NCI-H82 treated with DMSO at 0.1 percent for 48 hours (cell line): Measurements from ENCODE around the gene CEBPE.
A peak's percentile ranks its signal among the peaks of the same experiment; 100 is the strongest.

Experiments
- DNase-seq: peaks from one replicate; lab custom pipeline; 2025; ENCODE audit not compliant: unreplicated experiment; lab: John Stamatoyannopoulos, UW

CEBPE gene

DNA sequence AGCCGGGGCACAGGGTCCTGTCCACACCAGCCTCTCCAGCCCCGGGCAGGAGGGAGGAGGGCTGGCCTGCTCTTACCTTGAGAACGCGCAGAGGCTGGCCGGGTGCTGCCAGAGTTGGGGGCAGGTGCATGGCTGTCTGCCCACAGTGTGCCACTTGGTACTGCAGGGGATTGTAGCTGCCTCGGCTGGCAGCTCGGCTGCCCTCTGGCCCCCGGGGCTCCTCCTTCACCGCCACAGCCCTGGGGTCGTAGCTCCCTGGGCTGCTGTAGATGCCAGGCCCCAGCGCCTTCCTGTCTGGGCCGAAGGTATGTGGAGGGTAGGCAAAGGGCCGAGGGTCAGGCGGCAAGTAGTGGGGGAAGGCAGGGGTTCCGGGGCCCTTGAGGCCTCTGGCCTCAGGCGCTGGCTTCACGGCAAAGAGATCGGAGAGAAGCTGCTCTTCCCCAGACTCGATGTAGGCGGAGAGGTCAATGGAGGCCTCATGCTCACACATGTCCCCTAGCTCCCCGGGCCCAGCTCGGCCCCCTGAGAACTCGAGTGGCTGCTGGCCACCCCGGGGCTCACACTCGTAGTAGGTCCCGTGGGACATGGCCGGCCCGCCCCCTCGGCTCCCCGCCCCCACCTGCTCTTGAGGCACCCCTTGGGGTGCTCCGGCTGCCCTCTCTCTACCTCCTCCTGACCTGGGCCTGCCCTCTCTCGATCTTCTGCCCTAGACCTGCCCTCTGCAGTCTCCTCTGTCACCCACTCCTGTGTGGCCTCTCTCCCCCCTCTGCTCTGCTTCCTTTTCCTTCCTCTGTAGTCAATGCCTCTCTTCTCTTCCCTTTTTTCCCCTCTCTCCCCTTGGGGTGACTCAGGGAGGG, at the start of gene CEBPE:
Gene CEBPE, minus strand, starts transcription at position 750 of the 857 bp plus-strand sequence. Its CDS starts 164 bp downstream, at position 586.
- DNase-seq = no peak

DNA sequence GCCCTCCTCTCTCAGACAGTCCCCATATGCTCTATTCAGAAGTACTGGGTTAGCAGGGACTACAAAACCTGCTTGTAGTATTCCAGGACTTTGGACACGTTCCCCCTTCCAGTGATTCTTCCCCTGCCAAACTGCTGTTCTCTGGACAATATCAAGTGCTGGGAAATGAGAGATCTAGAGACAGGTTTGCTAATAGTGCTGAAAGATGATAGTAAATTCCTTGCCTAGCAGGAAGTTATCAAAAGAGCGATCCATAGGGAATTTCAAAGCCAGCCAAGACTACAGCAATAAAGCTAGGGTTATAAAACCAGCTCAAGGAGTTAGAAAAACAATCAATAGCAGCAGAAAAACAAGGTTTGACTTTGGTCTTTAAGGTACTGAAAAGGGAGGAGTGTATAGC, 49.2 kb upstream of the CEBPE start:
- no peak for DNase-seq

GRCh38 chr14:23167116-23167847, 48.2 kb upstream of the CEBPE start:
- peak; percentile 95 for DNase-seq

DNA sequence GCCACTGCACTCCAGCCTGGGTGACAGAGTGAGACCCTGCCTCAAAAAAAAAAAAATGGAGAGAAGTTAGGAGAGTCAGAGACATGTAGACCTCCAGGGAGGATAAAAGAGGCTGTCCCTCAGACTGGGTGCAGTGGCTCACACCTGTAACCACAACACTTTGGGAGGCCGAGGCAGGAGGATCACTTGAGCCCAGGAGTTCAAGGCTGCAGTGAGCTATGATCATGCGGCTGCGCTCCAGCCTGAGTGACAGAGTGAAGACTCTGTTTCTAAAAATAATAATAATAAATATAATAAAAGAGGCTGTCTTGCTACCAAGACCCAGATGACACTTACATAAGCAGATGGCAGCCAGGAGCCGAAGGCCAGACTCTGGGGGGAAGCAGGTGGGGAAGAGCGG, 45.9 kb upstream of the CEBPE start:
- DNase-seq = no peak

DNA sequence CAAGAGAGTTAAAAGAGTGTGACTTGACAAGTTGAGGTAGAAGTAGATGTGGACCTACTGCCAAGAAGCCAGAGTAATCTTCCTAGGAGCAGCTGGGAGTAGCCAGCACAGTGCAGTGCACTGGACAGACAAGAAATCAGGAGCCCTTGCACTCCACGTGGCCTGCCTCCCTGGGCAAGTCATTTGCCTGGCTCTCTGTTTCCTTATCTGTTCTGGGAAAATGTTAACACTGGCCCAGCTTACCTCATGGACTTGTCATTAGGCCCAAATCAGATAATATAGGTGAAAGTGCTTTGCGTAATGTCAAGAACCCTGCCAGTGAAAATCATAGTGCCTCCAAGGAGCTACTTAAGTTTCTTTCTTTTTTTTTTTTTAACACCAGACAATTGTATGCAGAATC, 45.2 kb upstream of the CEBPE start:
- no peak for DNase-seq

DNA sequence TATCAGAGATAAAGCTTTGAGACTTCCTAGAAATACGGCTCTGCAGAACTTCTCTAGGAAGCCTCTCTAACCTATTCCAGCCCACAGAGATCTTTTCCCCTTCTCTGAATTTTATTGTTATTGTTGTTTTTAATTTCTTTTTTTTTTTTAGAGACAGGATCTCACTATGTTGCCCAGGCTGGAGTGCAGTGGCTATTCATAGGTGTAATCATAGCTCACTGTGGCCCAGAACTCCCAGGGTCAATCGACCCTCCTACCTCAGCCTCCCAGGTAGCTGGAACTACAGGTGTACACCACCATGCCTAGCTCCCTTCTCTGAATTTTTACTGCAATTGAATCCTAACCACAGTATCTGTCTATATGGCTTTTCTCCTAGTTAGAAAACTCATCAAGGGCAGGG, 44.8 kb upstream of the CEBPE start:
- no peak for DNase-seq

GRCh38 chr14:23162800-23163199, 43.7 kb upstream of the CEBPE start:
- DNase-seq = no peak

DNA sequence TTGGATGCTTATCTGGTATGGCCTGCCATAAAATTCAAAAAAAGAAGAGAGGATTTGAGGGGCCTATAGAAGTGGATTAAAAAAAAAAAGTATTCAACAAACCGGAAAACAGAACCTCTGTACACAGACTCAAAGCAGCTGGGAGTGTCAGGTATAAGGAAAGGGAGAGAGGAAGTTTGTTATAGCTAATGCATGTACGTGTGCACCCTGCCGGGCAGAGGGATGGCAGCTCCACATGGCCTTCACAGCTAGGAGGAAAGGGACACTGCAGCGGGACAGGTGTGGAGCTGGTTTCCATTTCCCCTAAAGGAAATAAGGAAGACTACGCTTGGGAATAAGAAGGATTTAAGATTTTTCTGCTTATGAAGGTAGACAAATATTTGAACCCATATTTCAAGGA, 43.0 kb upstream of the CEBPE start:
- DNase-seq = no peak

GRCh38 chr14:23160924-23161522, 42.0 kb upstream of the CEBPE start:
- peak; percentile 15 for DNase-seq

- no peak for DNase-seq
Observed at GRCh38 chr14:23159532-23159931, 40.5 kb upstream of the CEBPE start.

GRCh38 chr14:23158779-23159178, 39.7 kb upstream of the CEBPE start:
- DNase-seq = no peak

- peak; percentile 93 for DNase-seq
Observed at GRCh38 chr14:23154964-23155587, 36.0 kb upstream of the CEBPE start.

GRCh38 chr14:23153851-23154796, 35.1 kb upstream of the CEBPE start:
- peak; percentile 77 for DNase-seq

GRCh38 chr14:23151342-23151741, 32.3 kb upstream of the CEBPE start:
- DNase-seq = no peak

- DNase-seq = no peak
Observed at GRCh38 chr14:23149745-23150144, 30.7 kb upstream of the CEBPE start.

DNA sequence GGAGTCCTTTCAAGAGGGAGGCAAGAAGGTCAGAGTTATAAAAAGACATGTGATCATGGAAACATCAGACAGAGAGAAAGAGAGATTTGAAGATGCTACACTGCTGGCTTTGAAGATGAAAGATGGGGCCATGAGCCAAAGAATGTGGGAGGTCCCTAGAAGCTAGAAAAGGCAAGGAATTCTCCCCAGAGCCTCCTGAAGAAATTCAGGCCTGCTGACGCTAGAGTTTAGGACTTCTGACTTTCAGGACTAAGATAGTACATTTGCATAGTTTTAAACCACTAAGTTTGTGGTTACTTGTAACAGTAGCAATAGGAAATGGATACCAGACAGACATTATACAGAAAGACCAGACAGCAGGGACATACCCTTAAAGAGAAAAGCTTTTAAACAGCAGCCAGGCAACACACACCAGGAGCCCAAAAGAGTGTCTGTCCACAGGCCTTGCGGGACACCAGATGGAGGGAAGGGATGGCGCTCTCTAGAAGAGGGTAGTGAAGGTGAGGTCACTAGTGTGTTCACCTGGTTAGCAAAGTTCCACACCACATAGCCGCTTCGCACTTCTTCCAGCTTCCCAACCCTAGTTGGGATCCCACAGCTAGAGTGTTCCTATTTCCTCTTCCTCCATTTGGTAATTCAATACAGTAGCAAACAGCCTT, 29.7 kb upstream of the CEBPE start:
- no peak for DNase-seq

DNA sequence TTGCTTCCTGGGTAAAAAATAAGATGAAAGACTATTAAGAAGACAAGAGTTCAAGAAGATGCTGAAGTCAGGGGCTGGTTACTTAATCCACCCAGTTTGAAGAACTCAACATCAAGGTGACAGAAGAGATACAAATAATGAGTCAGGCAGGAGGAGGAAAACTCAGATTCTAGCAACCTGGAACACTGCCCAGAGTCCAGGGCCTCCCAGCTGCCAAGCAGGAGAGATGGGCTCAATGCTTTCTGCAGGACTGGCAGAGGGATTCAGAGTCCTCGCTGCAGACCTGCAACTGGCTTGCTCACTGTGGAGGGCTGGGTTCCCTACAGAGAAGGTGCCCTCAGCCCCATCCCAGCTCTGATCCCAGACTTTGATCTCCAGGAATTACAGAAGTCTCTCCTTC, 28.6 kb upstream of the CEBPE start:
- no peak for DNase-seq

GRCh38 chr14:23146980-23147379, 27.9 kb upstream of the CEBPE start:
- no peak for DNase-seq

GRCh38 chr14:23146351-23146910, 27.4 kb upstream of the CEBPE start:
- no peak for DNase-seq
